Smooth muscle cell of the brain vasculature (primary cell): ENCODE measurements around the gene HRH3.

Experiments used
- DNase-seq: peaks from one replicate; pipeline ENCODE4 v3.0.0-alpha.2; 2012; ENCODE audit warnings: low read depth, low spot score

HRH3 gene

DNA sequence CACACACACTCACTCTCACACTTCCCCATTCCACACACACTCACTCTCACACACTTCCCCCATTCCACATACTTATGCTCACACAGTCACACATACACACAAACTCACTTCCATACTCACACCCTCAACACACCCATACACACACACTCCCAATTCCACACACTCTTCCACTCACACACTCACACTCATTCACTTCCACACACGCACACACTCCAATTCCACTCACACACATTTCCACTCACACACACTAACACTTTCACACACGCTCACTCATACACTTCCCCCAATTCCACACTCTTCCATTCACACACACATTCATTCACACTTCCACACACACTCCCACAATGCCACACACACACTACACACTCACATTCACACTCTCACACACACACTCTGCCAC, 10.2 kb upstream of the HRH3 start:
- no peak for DNase-seq

DNA sequence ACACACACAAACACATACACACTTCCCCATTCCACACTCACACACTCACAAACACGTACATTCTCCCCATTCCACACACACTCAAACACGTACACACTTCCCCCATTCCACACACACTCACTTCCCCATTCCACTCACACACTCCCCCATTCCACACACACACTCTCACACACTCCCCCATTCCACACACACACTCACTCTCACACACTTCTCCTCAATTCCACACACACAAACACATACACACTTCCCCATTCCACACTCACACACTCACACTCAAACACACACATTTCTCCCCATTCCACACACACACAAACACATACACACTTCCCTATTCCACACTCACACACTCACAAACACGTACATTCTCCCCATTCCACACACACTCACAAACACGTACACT, 9.6 kb upstream of the HRH3 start:
- no peak for DNase-seq

DNA sequence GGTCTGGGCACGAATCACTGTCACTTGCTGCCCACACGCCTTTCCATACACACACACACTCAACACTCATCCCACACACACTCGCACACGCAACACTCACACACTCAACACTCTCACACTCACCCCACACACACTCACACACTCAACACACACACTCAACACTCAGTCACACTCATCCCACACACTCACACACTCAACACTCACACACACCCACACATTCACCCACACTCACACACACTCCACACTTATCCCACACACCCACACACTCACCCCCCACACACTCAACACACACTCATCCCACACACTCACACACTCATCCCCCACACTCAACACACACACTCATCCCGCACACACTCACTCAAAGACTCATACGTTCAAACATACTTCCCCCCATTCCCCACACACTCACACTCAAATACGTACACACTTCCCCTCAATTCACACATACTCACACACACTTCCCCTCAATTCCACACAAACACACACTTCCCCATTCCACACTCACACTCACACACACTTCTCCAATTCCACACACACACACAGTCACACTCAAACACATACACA, 9.0 kb upstream of the HRH3 start:
- no peak for DNase-seq

DNA sequence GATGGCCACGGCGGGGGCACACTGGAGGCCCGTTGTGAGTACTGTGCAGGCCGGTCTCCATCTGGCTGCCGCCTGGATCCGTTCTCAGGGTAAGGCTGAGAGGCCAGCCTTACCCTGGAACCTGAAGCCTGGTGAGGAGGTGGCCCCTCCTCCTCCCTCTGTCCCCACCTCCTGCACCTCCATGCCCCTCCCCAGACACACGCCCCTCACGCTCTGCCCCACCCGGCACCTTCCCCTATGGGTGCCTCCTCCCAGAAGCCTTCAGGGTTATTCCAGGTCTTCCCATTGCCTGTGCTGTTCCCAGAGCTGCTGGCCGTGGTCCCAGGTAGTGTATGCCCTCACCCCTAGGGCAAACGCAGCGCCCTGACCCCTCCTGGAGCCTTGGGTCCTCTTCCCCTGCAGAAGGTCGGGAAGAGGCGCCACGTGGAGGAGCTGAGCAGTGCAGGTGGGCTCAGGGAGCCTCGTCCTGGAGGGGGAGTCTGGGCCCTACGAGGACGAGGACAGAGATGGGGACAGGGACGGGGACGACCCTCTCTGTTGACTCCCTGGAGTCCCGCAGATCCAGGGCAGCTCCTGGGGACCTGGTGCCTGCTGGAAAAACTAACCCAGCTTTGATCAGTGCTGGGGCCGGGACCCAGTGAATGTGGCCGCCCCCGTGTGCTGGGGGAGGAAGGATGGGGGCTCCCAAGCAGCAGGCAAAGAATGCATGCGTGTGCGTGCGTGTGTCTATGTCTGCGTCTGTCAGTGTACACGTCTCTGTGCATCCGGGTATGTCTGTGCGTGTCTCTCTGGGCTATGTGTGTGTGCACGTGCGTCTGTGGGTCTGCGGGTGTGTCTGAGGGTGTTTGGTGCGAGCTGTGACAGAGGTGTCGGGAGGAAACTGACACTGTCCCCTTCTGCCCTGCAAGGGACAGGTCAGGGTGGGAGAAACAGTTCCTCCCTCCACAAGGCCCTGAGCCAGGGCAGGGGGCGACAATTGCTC, 8.2 kb upstream of the HRH3 start:
- no peak for DNase-seq

DNA sequence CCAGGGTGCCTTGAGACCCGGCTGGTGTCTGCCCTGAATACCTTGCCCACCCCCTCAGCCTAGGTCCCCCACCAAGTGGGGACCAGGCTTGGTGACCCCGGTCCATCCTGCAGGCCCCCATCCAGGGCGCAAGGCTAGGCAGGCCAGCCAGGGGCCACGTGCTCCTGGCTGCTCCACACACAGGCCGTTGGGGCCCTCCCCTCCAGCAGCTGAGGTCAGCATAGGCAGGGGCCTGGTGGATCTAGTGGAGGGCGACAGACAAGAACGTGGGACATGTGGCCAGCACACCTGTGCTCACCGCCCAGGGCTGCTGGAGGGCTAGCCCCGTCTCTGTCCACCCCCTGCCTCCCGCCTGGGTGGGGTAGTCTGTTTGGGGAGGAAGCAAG, 7.5 kb upstream of the HRH3 start:
- no peak for DNase-seq

DNA sequence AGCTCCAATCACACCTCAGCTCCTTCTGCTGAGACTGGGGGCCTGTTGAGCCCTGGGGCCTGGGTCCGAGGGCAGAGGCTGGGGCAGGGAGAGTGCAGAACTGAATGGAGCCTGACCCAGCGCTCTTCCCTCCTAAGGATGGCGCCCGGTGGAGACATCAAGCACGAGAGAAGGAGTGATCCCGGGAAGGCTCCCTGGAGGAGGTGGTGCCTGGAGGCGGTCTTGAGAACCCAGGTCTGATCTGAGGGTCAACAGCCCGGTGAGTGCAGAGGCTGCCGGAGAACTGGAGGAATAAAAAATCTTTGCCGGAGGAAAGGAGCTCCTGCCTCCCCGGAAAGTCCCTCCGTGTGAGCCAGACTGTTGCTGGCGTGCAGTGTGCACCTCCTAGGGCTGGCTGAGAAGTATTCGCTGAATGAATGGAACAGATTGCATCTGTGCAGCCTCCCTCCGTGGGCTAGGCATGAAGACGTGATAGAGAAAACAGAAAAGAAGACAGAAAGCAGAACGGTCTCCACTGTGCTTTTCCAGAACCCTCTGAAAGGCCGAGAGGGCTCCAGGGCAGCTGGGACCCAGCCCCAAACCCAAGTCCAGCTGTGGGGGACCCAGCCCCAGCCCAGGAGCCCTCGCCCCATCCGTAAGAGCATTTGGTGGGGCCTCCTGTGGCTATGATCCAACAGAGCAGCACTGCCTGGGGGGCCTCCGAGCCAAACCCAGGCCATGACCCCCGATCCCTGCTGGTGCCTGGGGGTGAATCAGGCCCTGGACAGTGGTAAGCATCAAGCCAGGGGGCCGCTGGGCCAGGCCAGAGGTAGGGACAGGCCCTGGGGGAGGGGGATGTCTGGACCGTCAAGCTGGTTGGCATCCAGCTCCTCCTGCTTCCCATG, 6.9 kb upstream of the HRH3 start:
- DNase-seq: no peak

DNA sequence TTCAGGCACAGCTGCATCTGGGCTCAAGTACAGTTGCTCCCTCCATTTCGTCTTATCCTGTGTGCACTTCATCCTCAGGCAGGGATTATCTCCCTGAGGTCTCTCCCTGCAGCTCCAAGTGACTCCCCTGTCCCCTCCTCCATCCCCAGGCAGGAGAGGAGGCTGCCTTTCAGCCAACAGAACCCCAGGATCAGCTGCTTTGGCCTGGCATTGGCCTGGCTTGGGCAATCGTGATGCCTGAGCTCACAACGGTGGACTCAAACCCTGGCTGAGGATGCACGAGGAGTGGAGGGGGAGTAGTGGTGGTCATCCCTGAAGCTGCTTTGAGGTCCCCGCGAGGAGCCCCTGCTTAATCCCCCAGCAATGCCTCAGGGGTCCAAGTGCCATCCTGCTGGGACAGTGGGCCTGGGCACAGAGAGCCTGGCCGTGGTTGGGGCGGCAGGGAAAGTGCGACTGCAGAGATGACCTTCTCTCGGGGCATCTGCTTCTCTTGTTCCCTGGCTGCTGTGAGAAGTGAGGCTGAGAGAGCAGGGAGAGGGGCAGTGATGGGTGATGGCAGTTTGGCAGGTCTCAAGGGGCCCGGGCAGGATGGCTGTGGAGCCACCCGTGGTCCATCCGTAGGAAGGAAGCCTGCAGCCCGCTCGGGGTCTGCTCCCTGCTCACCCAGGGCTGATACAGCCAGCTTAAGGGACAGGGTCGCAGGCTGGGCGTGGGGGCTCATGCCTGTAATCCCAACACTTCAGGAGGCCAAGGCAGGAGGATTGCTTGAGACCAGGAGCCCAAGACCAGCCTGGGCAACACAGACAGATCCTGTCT, 6.0 kb upstream of the HRH3 start:
- DNase-seq: no peak

DNA sequence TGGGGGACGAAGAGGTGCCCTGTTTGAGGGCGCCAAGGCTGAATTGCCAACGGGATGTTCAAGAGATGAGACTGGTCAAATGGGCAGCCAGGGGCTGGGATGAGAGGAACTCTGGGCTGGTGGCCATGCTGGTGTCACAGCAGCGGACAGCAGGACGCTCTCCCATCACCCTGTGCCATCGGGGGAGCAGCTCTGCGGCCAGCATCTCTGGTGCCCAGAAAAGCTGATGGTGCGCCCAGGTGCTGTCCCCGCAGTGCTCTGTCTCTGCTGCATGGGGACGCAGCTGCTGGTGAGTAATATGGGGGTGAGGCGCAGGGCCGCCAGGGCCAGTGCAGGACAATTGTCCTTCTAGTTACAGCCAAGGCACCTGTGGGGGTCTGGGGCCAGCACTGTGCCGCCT, 4.9 kb upstream of the HRH3 start:
- DNase-seq: no peak

DNA sequence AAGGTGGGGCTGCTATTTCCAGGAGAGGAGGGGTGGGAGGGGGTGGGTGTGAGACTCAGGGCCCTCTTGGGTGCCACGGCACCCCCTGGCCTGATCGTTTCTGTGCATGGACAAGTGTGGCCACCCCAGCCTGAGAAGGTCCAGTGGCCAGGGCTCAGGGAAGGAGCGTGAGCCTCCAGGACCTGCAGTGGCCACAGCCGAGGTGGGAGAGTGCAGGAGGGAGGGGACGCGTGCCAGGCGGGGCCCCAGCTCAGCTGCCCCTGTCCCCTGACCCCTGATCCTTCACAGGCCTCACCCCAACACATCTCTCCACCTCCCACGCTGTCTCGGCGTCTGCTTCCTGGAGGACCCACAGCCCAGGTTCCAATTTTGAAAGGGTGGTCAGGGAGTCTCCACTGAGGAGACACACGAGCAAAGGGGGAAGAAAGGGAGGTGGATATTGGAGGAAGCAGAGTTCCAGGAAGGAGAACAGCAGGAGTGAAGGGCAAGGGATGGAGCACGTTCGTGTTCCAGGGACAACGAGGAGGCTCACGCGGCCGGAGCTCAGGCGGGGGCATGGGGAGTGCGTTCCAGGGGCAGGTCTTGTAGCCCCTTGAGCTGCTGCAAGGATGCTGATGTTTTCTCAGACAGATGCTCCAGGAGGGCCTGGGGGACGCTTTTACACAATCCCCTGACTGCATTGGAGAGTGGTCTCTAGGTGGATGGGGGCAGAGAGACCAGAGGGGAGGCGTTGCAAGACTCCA, 4.2 kb upstream of the HRH3 start:
- DNase-seq: no peak

DNA sequence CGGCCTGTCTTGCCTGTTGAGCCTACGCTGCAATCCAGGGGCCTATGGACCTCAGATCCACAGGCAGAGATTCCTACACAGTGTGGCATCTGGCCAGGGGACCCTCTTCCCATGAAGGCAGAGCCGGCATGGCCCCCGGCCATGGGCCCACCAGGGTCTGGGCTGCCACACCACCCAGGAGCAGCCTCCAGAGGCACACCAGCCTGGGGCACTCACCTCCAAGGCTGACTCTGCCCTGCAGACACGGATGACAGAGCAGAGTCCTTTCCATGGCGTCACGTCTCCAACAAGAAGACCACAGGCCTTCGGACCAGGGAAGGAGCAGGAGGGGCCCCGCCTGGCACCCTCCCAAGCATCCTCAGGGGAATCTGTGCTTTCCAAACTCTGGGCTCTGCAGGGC, 3.5 kb upstream of the HRH3 start:
- DNase-seq: no peak

DNA sequence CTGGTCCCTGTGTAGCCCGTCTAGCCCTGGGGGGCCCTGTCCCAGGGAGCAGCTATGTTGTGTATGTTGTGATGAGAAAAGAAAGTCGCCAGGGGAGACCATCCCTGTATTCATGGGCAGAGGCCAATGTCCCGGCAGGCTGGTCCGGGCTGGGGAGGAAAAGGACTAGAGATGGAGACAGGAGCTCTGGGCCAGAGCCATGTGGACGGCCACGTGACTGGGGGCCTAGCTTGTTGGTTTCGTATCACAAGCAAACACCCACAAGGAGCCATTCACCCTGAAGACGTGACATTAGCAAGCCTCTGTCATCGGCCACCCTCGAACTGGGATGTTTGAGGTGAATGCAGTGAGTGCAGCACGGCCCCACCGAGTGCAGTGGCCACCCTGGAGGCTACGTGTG, 2.9 kb upstream of the HRH3 start:
- DNase-seq: no peak

DNA sequence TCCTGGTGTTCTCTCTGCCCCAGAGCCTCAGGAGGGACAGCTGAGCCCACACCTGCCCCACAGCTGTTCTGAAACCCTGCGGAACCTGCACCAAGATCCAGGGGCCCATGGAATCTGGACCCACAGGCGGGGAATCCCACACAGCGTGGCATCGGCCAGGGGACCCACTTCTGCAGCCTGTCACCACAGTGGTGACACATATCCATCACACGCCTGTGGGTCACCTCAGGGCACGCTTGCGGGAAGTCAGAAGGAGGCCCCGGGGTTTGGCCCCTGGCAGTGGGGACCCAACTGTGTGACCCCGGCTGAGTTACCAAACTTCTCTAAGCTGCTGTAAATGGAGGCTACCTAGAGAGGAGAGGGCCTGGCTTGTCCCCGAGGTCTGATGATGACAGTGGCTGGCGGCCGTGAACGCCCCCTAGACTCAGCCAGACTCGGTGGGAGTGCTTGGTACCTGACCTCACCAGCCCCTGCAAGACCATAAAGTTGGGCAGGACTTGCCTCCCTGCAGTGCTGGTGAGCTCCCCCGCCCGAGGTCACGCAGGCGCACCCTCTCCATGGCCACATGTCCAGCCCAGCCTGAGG, 2.3 kb upstream of the HRH3 start:
- DNase-seq: no peak

DNA sequence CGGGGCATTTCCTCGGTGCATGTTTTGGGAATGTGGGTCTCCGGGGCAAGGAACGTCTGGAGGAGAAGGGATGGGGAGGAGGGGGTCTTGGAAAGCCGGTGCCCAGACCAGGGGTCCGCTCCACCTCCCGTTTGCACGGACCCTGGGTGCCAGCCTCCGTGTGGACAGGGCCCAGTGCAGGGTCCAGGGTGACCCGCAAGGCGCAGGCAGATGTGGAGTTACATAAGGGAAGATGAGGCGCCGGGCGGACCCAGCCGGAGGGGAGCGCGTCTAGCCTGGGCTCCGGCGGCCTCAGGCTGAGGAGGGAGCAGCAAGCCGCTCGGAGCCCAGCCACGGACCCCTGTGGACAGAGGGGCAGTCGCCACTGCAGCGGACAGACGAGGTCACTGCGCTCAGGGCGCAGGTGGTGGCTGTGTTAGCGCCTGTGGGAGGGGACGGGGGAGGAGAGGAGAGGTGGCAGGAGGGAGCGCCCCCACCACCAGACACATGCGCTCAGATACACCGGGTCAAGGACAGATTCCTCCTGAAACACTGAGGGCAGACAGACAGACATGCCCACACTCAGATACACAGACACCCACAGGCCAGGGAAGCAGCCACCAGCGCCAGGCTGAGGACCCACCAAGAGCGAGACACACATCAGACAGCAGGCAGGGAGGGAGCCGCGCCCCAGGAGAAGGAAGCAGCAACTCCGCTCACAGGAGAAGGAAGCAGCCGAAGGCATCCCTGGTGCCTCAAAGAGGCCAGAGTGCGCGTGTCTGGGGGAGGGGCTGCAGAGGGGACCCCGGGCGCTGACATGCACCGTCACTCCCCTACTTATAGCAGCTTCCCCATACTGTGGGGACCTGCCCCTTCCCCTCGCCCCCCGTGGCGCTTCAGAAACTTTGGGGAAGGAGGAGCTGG, 839 bp upstream of the HRH3 start:
- DNase-seq: no peak

DNA sequence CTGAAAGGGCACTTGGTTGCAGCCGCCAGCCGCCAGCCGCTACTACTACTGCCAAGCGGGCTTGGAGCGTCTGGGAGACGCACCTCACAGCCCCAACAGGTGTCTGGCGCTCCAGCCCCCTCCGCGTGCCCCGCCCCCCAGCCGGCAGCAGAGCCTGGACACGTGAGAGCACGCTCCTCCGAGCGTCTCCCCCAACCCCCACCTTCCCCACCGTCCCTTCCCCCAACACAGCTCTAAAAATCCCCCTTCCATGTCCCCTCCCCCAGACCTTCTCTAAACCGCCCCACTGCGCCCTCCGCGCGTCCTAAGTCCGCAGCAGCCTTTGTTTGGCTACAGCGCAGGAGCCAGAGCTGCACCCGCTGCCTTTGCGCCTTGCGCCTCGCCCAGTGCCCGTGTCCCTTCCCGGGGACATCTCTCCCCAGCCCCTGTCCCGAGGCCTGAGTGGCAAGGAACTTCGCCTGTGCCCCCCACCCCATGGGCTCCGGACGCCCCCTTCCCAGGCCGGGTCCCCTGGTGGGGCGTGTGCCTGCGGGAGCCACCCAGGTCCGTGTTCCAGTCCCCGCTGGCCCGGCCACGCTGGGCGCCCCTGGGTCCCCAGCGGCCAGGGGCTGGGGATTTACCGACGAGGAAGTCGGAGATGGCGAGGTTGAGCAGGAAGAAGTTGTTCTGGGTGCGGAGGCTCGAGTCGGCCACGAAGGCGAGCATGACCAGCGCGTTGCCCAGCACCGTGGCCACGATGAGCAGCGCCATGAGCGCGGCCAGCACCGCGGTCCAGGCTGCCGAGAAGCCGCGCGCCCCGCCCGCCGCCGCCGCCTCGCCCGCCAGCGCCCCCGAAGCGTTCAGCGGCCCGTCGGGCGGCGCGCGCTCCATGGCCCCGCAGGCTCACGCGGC, 732 bp downstream of the HRH3 start:
- DNase-seq: no peak

DNA sequence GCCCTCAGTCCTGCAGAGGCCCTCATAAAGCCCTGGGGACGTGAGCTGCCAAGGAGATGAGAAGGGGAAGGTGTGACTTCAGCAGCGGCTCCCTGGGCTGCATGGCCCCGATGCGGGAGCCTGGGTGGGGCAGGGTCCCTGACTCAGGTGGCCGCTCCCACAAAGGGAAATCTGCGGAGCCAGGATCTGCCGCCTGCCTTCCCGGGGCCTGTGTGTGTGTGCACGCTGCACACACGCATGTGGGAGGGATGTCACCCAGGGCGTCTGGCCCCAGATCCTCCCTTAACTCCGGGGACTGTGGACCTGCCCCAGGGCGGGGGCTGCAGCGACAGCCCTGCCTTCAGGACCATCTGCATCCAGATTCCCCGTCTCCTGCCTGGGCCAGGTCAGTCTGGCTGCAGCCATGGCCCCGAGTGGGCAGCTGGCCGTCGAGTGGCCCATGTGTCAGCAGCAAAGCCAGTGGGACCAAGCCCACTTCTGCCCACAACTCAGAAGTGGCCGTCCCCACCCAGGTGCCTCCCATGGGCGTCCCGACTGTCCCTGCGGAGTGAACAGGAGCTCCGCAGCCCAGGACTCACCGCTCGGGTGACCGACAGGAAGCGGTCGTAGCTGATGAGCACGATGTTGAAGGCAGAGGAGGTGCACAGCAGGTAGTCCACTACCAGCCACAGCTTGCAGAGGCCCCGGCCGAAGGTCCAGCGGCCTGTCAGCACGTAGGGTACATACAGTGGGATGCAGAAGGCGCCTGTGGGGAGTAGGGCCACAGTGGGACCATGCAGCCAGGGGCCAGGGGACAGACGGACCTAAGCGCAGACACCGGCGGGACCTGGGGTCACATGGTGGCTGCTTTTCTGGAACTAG, 1.9 kb downstream of the HRH3 start:
- DNase-seq: no peak

DNA sequence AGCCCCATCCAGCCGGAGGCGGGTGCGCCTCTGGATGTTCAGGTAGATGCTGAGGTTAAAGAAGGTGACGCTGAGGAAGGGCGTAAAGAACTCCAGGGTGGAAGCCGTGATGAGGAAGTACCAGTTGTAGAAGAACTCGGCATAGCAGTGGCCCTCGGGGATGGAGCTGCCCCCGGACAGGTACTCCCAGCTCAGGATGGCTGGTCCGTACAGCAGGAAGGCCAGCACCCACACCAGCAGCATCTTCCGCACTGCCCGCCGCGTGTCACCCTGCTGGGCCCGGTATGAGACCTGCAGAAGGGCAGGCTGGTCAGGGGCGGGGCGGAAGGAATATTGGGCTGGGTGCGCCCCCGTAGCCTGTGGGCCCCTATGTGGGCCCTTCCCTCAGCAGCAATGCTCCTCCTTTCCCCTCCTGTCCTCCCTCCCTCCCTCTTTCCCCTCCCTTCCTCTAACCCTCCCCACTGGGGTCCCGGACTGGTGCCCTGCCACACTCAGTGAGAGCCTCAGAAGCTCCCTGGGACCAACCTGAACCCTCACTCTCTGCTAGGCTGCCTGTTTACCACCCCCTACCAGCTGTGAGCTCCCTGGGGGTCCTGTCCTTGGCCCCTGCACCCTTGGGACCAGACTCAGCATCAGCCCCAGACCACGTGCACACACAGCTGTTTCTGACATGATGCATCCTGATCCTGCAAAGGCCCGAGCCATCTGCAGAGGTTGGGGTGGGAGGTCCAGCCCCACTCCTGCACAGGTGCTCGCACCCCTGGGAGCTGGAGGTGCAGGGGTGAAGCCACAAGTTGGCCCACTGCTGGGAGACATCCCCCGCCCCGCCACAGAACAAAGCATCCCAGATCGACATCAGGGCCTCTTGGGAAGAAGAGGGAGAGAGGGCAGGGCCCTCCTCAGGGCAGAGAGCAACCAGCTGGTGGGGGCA, 3.2 kb downstream of the HRH3 start:
- no peak for DNase-seq
